ENCODE measurements around the gene GPALPP1.

- TF ChIP-seq, protein P1, sequence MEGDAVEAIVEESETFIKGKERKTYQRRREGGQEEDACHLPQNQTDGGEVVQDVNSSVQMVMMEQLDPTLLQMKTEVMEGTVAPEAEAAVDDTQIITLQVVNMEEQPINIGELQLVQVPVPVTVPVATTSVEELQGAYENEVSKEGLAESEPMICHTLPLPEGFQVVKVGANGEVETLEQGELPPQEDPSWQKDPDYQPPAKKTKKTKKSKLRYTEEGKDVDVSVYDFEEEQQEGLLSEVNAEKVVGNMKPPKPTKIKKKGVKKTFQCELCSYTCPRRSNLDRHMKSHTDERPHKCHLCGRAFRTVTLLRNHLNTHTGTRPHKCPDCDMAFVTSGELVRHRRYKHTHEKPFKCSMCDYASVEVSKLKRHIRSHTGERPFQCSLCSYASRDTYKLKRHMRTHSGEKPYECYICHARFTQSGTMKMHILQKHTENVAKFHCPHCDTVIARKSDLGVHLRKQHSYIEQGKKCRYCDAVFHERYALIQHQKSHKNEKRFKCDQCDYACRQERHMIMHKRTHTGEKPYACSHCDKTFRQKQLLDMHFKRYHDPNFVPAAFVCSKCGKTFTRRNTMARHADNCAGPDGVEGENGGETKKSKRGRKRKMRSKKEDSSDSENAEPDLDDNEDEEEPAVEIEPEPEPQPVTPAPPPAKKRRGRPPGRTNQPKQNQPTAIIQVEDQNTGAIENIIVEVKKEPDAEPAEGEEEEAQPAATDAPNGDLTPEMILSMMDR (IDR thresholded peaks at IDR 0.05) = no peak
- TF ChIP-seq POLR2A (IDR thresholded peaks at IDR 0.05) (no peak), EP300 (IDR thresholded peaks at IDR 0.05; ENCODE audit: low read depth) (no peak)
Observed at GRCh38 chr13:45040173-45040572, 50.8 kb downstream of the GPALPP1 start.

All from transverse colon (tissue), 3 donors.